ENCODE results near the gene MYO1F.

MYO1F gene

DNA sequence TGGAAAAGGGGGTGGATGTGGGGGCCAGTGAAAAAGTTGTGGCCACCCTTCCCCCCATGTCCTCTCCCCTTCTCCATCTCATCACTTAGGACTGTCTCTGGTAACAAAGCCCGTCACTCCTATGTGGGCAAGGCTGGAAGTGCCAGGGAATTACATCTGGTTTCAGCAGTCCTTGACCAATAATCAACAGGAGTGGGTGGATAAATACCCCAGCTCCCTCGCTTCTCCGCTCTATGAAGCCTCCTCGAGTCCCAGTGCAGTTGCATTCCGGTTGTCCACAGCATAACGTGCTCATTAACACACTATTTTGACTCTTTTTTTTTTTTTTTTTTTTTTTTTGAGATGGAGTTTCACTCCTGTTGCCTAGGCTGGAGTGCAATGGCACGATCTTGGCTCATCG, 31.5 kb downstream of the MYO1F start:
- H3K27ac ChIP-seq (ENCODE audit: low read depth, low read length) = no peak overlapping the region
- no peaks in the 10 kb centered on the region for H3K27me3 ChIP-seq (ENCODE audit: control insufficient read depth, insufficient read depth, low read length)
- H3K4me1 ChIP-seq (ENCODE audit: control insufficient read depth, insufficient read depth, low read length) = no peaks in the 10 kb centered on the region
- H3K4me3 ChIP-seq (ENCODE audit: low read length) = no peak overlapping the region
- H3K9ac ChIP-seq (ENCODE audit: low read length) = no peak overlapping the region
- peaks cover 5% of the 10 kb centered on the region for H3K36me3 ChIP-seq (ENCODE audit: control insufficient read depth, insufficient read depth, low read length)

DNA sequence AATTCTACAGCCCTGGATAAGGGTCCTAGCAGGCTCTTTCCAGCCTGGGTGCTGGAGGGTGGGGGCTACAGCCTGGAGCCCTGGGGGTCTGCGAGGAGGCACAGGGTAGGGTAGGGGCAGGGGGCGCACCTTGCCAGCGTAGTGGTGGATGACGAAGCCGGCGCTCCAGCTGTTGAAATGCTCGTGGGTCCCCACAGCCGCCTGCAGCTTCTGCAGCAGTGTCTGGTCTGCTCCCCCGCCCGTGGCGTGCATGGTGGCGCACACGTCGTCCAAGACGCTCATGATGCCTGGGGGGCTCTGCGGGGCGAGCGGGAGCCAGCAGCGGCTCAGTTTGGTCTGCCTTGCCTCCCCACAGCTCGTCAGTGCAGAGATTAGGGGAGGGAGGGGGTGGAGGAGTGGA, 33.1 kb downstream of the MYO1F start:
- no peaks in the 10 kb centered on the region for H3K27me3 ChIP-seq (ENCODE audit: control insufficient read depth, insufficient read depth, low read length)
- peaks cover 5% of the 10 kb centered on the region for H3K36me3 ChIP-seq (ENCODE audit: control insufficient read depth, insufficient read depth, low read length)
- no peaks in the 10 kb centered on the region for H3K4me1 ChIP-seq (ENCODE audit: control insufficient read depth, insufficient read depth, low read length)
- H3K27ac ChIP-seq (ENCODE audit: low read depth, low read length) = no peak overlapping the region
- no peak overlapping the region for H3K9ac ChIP-seq (ENCODE audit: low read length)
- H3K4me3 ChIP-seq (ENCODE audit: low read length) = no peak overlapping the region

DNA sequence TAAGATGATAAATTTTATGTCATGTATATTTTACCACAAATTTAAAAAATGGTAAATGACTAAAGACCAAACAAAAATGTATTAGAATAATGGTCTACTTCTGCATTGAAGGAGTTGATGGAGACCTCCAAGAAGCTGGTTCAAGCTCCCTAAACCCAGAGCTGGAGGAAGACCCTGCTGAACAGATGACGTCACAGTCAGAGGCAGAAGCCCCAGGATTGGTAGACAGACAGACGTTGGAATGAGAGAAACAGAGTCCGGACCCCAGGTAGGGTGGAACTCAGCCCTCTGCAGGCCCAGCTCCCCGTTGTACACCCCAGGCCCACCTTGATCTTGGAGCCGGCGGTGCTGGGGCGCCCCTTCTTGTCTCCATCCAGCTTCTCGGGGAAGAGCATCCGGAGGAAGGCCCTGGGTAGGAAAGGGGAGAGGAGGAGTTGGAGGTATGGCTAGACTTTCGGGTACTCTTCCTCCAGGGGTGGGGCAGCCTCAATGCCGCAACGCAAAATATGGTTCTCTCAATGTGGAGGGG, 37.6 kb downstream of the MYO1F start:
- no peaks in the 10 kb centered on the region for H3K27me3 ChIP-seq (ENCODE audit: control insufficient read depth, insufficient read depth, low read length)
- H3K4me3 ChIP-seq (ENCODE audit: low read length) = no peak overlapping the region
- H3K27ac ChIP-seq (ENCODE audit: low read depth, low read length) = no peak overlapping the region
- no peaks in the 10 kb centered on the region for H3K4me1 ChIP-seq (ENCODE audit: control insufficient read depth, insufficient read depth, low read length)
- H3K36me3 ChIP-seq (ENCODE audit: control insufficient read depth, insufficient read depth, low read length) = no peaks in the 10 kb centered on the region
- H3K9ac ChIP-seq (ENCODE audit: low read length) = no peak overlapping the region

DNA sequence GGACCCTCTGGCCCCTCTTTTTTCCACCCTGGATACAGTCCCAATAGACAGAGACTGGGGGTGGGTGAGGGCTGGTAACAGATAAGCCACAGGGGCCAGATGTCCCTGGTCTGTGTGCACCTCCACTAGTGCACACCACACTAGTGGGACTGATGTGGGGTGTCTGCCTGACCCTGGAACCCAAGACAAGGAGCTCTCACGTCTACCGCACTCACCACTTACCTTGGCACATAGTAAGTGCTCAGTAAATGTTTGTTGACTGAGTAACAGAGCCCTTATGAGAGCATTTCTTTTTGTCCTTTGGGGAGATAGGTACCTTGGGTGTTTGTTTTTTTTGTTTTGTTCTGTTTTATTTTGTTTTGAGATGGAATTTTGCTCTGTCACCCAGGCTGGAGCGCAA, 40.1 kb downstream of the MYO1F start:
- Histone ChIP-seq H3K36me3 (ENCODE audit: control insufficient read depth, insufficient read depth, low read length) (no peaks in the 10 kb centered on the region), H3K9ac (ENCODE audit: low read length) (no peak overlapping the region), H3K4me3 (ENCODE audit: low read length) (no peak overlapping the region), H3K27ac (ENCODE audit: low read depth, low read length) (no peak overlapping the region), H3K4me1 (ENCODE audit: control insufficient read depth, insufficient read depth, low read length) (no peaks in the 10 kb centered on the region), H3K27me3 (ENCODE audit: control insufficient read depth, insufficient read depth, low read length) (no peaks in the 10 kb centered on the region)

DNA sequence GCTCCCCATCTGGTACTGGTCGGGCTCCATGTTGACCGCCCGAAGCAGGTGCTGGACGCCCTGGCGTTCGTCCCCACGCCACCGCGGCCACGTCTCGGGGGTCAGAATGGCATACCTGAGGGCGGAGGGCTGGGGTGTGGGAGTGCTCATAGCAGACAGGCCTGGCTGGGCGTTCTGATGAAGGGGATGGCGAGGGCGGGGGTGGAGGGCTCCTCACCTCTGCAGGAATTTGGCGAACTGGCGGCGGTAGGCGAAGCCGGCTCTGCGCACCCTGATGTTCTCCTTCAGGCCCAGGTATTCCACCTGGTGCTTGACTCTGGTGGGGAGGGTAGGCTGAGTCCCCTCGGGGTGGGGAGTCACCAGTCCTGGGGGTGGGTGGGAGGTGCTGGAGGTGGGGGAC, 41.0 kb downstream of the MYO1F start:
- no peak overlapping the region for H3K9ac ChIP-seq (ENCODE audit: low read length)
- no peaks in the 10 kb centered on the region for H3K27me3 ChIP-seq (ENCODE audit: control insufficient read depth, insufficient read depth, low read length)
- H3K36me3 ChIP-seq (ENCODE audit: control insufficient read depth, insufficient read depth, low read length) = no peaks in the 10 kb centered on the region
- H3K4me1 ChIP-seq (ENCODE audit: control insufficient read depth, insufficient read depth, low read length) = no peaks in the 10 kb centered on the region
- no peak overlapping the region for H3K4me3 ChIP-seq (ENCODE audit: low read length)
- no peak overlapping the region for H3K27ac ChIP-seq (ENCODE audit: low read depth, low read length)

DNA sequence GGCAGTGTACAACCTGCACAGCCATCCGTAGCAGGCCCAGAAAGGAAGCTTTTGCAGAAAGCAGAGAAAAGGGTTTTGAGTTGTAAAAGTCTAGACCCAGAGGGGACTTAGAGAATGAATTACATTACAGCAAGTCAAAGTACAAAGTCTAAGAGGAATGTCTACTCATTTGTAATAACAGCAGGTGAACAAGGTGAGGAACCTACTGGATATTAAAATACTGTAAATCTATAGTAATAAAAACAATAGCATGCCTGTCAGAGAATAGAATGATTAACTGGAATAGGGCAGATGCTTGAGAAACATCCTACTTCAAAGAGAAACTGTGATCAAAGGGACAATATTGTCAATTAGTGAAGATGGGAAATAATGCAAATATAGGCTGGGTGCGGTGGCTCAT, 45.0 kb downstream of the MYO1F start:
- Histone ChIP-seq H3K9ac (ENCODE audit: low read length) (no peak overlapping the region), H3K36me3 (ENCODE audit: control insufficient read depth, insufficient read depth, low read length) (peaks cover 2% of the 10 kb centered on the region), H3K27me3 (ENCODE audit: control insufficient read depth, insufficient read depth, low read length) (no peaks in the 10 kb centered on the region), H3K4me3 (ENCODE audit: low read length) (no peak overlapping the region), H3K4me1 (ENCODE audit: control insufficient read depth, insufficient read depth, low read length) (no peaks in the 10 kb centered on the region), H3K27ac (ENCODE audit: low read depth, low read length) (no peak overlapping the region)

DNA sequence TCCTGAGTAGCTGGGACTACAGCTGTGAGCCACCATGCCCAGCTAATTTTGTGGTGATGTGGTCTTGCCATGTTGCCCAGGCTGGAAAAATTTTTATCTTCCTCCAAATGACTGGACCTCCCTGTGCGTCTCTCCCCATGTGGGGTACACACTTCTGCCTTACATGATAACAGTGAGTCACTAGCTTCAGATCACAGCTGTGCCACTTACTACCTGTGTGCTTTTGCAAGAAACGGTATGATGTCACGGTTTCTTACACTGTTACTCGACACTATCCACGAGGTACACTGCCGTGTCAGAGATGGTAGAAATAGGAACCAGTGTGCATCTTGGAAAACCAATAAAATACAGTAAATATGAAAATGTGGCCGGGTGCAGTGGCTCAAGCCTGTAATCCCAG, 45.8 kb downstream of the MYO1F start:
- H3K4me1 ChIP-seq (ENCODE audit: control insufficient read depth, insufficient read depth, low read length) = no peaks in the 10 kb centered on the region
- H3K4me3 ChIP-seq (ENCODE audit: low read length) = no peak overlapping the region
- no peaks in the 10 kb centered on the region for H3K27me3 ChIP-seq (ENCODE audit: control insufficient read depth, insufficient read depth, low read length)
- H3K27ac ChIP-seq (ENCODE audit: low read depth, low read length) = no peak overlapping the region
- H3K9ac ChIP-seq (ENCODE audit: low read length) = no peak overlapping the region
- H3K36me3 ChIP-seq (ENCODE audit: control insufficient read depth, insufficient read depth, low read length) = peaks cover 2% of the 10 kb centered on the region

DNA sequence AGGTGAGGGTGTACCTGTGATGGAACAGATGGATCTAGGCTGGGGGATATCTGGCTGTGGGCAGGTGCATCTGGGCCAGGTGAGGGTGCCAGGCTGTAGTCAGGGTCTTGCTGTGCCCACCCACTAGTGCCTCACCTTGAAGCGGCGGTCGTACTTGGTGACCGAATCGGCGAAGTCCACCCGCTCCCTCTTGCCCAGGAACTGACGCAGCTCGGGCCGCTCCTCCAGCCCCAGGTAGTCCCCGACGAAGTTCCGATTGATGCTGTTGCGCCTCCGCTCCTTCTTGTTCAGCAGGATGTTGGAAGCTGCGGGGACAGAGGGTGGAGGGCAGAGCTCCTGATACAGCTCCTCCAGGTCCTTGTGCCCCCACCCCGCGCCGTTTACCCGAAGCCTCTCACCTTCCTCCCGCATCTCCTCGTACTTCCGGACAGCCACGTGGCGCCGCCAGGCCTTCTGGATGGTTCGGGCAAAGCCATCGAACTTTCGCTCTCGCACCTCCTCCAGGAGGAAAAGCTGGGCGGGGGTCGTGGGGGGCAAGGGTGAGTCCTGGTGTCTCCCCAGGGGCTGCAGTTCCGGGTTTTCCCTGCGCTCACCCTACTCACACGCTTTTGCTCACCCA, 47.1 kb downstream of the MYO1F start:
- peaks cover 2% of the 10 kb centered on the region for H3K36me3 ChIP-seq (ENCODE audit: control insufficient read depth, insufficient read depth, low read length)
- H3K4me1 ChIP-seq (ENCODE audit: control insufficient read depth, insufficient read depth, low read length) = peaks cover 1% of the 10 kb centered on the region
- H3K4me3 ChIP-seq (ENCODE audit: low read length) = no peak overlapping the region
- H3K9ac ChIP-seq (ENCODE audit: low read length) = no peak overlapping the region
- H3K27ac ChIP-seq (ENCODE audit: low read depth, low read length) = no peak overlapping the region
- H3K27me3 ChIP-seq (ENCODE audit: control insufficient read depth, insufficient read depth, low read length) = no peaks in the 10 kb centered on the region

DNA sequence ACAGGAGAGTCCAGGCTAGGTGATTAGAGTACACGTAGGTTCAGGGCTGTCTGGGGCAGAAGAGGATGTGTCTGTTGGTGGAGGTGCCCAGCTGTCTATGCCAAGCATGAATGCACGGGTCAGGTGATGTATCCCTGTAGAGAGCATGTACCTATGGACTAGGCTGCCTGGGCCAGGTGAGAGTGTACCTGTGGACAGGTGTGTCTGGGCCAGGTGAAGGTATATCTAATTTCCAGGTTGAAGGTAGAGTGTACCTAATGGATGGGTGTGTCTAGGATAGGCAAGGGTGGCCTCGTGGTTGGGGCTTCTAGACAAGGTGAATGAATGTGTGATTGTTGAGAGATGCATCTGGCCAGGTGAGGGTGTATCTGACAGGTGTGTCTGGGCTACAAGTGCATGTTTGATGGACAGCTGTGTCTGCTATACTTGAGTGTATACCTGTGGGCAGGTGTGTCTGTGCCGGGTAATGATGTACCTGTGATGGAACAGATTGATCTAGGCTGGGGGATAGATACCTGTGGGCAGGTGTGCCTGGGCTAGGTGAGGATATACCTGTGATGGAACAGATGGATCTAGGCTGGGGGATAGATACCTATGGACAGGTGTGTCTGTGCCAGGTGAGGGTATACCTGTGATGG, 47.8 kb downstream of the MYO1F start:
- Histone ChIP-seq H3K4me3 (ENCODE audit: low read length) (no peak overlapping the region), H3K36me3 (ENCODE audit: control insufficient read depth, insufficient read depth, low read length) (peaks cover 2% of the 10 kb centered on the region), H3K9ac (ENCODE audit: low read length) (no peak overlapping the region), H3K27me3 (ENCODE audit: control insufficient read depth, insufficient read depth, low read length) (no peaks in the 10 kb centered on the region), H3K27ac (ENCODE audit: low read depth, low read length) (no peak overlapping the region), H3K4me1 (ENCODE audit: control insufficient read depth, insufficient read depth, low read length) (peaks cover 2% of the 10 kb centered on the region)

DNA sequence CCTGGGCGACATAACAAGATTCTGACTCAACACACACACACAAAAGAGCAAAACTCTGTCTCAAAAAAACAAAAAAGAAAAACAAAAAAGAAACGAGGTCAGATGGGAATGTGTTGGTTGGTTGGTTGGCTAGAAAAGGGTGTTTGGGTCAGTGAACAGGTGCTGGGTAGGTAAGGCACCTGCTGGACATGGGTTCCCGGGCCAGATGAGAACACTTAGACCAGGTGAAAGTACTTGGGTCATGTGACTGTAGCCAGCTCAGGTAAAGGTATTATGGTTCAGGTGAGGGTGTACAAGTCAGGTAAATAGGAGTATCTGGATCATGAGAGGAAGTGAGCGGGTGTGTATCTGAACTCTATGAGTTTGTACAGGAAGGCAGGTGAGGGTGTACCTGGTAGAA, 48.7 kb downstream of the MYO1F start:
- Histone ChIP-seq H3K27me3 (ENCODE audit: control insufficient read depth, insufficient read depth, low read length) (no peaks in the 10 kb centered on the region), H3K36me3 (ENCODE audit: control insufficient read depth, insufficient read depth, low read length) (peaks cover 2% of the 10 kb centered on the region), H3K27ac (ENCODE audit: low read depth, low read length) (no peak overlapping the region)

DNA sequence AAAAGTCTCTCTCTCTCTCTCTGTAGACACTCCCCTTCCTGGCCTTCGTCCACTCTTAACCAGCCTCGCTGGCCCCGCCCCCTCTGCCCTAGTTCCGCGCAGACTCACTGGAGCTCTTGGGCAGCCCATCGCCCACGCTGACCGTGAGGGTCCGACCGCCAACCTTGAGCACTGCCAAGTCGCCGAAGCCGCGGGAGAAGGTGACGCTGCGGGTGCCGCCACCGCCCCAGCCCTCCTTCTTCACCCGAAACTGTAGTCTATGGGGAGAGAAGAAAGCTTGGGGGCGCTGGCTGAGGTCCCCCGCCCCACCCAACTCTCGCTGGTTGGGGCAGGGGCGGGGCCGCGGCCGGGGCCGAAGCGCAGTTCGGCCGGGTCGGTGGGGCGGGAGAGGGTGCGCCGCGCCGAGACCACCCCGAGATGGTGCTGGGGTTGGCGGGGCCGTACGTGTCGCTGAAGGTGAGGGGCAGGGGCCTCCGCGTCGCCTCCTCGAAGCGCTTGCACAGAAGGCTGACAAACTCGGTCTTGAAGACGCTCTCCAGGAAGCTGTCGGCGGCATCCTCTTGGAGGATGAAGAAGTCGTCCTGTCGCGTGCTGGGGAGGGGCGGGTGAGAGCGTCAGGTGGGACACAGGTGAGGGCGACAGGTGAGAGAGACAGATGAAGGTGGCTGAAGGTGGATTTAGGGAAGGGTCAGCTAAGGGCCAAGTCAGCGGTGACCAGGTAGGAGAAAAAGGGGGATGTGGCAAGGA, 50.7 kb downstream of the MYO1F start:
- no peaks in the 10 kb centered on the region for H3K27me3 ChIP-seq (ENCODE audit: control insufficient read depth, insufficient read depth, low read length)
- H3K4me3 ChIP-seq (ENCODE audit: low read length) = peak overlapping the region; percentile 85
- H3K4me1 ChIP-seq (ENCODE audit: control insufficient read depth, insufficient read depth, low read length) = peaks cover 2% of the 10 kb centered on the region
- peaks cover 2% of the 10 kb centered on the region for H3K36me3 ChIP-seq (ENCODE audit: control insufficient read depth, insufficient read depth, low read length)
- H3K9ac ChIP-seq (ENCODE audit: low read length) = peak overlapping the region; percentile 34
- H3K27ac ChIP-seq (ENCODE audit: low read depth, low read length) = peak overlapping the region; percentile 84

More for the DNA sequence above, 48.7 kb downstream of the MYO1F start:
- H3K4me1 ChIP-seq (ENCODE audit: control insufficient read depth, insufficient read depth, low read length) = peaks cover 2% of the 10 kb centered on the region
- no peak overlapping the region for H3K4me3 ChIP-seq (ENCODE audit: low read length)
- H3K9ac ChIP-seq (ENCODE audit: low read length) = no peak overlapping the region

DNA sequence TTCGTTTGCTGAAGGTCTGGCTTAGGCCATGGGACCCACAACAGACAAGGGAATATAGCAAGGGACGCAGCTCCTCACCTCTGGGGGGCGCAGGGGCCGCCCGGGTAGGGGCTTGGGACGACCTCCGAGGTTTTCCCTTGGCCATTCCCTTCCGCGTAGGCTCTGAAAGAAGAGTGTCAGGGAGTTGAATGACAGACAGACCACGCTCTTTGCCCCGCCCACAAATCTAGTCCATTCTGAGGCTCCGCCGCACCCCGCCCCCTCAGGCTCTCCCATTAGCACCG, 51.9 kb downstream of the MYO1F start:
- H3K4me1 ChIP-seq (ENCODE audit: control insufficient read depth, insufficient read depth, low read length) = peaks cover 2% of the 10 kb centered on the region
- H3K4me3 ChIP-seq (ENCODE audit: low read length) = peak overlapping the region; percentile 75
- H3K36me3 ChIP-seq (ENCODE audit: control insufficient read depth, insufficient read depth, low read length) = peaks cover 2% of the 10 kb centered on the region
- H3K27ac ChIP-seq (ENCODE audit: low read depth, low read length) = peak overlapping the region; percentile 81
- H3K9ac ChIP-seq (ENCODE audit: low read length) = peak overlapping the region; percentile 38
- no peaks in the 10 kb centered on the region for H3K27me3 ChIP-seq (ENCODE audit: control insufficient read depth, insufficient read depth, low read length)
